Heart left ventricle (tissue), 16 donors: Measurements from ENCODE around the gene ETFRF1. TPM values are rescaled to one million over a fixed set of nuclear protein-coding genes. Genes with fewer than 3 reads are reported as not detected.
A peak's percentile ranks its signal among the peaks of the same experiment; 100 is the strongest.

Source experiments
- ATAC-seq, 4 donors: fragments of 200-7000 bp; cut with Tn5 transposase; one replicate each; pipeline ENCODE4 v1.9.1; 2020 to 2022; ENCODE audit warnings: moderate library complexity in 4 of 4, mild to moderate bottlenecking in 3 of 4, moderate number of reproducible peaks in 1 of 4
- DNase-seq, 5 donors: peaks; one replicate each; pipeline ENCODE4 v3.0.0-alpha.2; 2020
- H3K27ac ChIP-seq, 12 donors: fragments of 200-600 bp; sonication (generic) in 4 of 12; one replicate each; pipeline versions ENCODE4 v1.5.0 to v1.8.0; 2016 to 2022; ENCODE audit warnings: mild to moderate bottlenecking in 2 of 12
- H3K27me3 ChIP-seq, 9 donors: fragments of 200-600 bp; sonication (generic) in 2 of 9; one replicate each; pipeline versions ENCODE4 v1.5.1 to v1.8.0; 2016 to 2022; ENCODE audit warnings: mild to moderate bottlenecking in 3 of 9
- H3K36me3 ChIP-seq, 9 donors: fragments of 200-600 bp; sonication (generic) in 2 of 9; one replicate each; pipeline versions ENCODE4 v1.5.0 to v1.8.0; 2018 to 2022; ENCODE audit warnings: mild to moderate bottlenecking in 2 of 9
- H3K4me1 ChIP-seq, 12 donors: fragments of 200-600 bp; sonication (generic) in 4 of 12; one replicate each; pipeline versions ENCODE4 v1.5.0 to v1.8.0; 2016 to 2022; ENCODE audit warnings: mild to moderate bottlenecking in 3 of 12
- H3K4me3 ChIP-seq, 12 donors: fragments of 200-600 bp; sonication (generic) in 4 of 12; one replicate each; pipeline versions ENCODE4 v1.5.0 to v1.8.0; 2017 to 2022; ENCODE audit warnings: mild to moderate bottlenecking in 9 of 12, moderate library complexity in 4 of 12
- H3K9me3 ChIP-seq, 12 donors: fragments of 200-600 bp; sonication (generic) in 4 of 12; one replicate each; pipeline versions ENCODE4 v1.5.0 to v1.8.0; 2016 to 2022; ENCODE audit warnings: mild to moderate bottlenecking in 1 of 12
- POLR2A ChIP-seq, 2 donors: fragments of 450-650 bp; IDR thresholded peaks; one replicate each; pipeline ENCODE4 v1.6.1; 2017; ENCODE audit warnings: antibody characterized with exemption in 2 of 2, mild to moderate bottlenecking in 2 of 2, moderate library complexity in 2 of 2
- WGBS, 4 donors: extraction: QIAGEN DNeasy Blood & Tissue Kit in 2 of 4; methylation state at CpG; one replicate each; pipeline versions ENCODE4 v1.1.5 to v1.1.7; 2013 to 2018; 5-methylcytosine and 5-hydroxymethylcytosine counted together
- intact Hi-C, 10 donors: fragments of 100-400 bp; cut with DNase I; formaldehyde crosslinking; loops; one replicate each; pipeline versions ENCODE4 v1.11.1 to v1.14.2; 2022
- polyA plus RNA-seq, 2 donors: library from polyadenylated mRNA; stranded (reverse); fragments of 200-250 nt; gene quantifications; one replicate each; pipeline ENCODE4 v1.2.3, GENCODE V29; 2013
- total RNA-seq, 9 donors: library from RNA; depleted of rRNA in 2 of 9; stranded (reverse); fragments of >200 nt in 2 of 9; fragmentation: NEBNext Ultra II Directional in 3 of 9; extraction: Animal tissue kit (Norgen Biotek cat#: 25700) in 3 of 9; gene quantifications; one replicate each; pipeline versions ENCODE4 v1.1.0 to v1.2.4, GENCODE V29; 2016 to 2023
- TF ChIP-seq, protein P1 (sequence below), 12 donors: fragments of 200-600 bp; sonication (generic) in 4 of 12; IDR thresholded peaks; one replicate each; pipeline versions ENCODE4 v1.5.0 to v1.8.0; 2018 to 2022; ENCODE audit warnings: antibody characterized with exemption in 12 of 12, mild to moderate bottlenecking in 5 of 12
- donor health status: ischemic (EF 13 %, LVEDD 7.1; RV severe dilation, severe dysfunction).
- donor health status: healthy with polysubstance abuse.
- donor health status: DM: no; HTN: yes; CAD: no.
- donor health status: DM: no; HTN: no; CAD: no.
- donor health status: ischemic (EF 25% LVEDD 6.9; RV normal size, moderate dysfunction).
- donor health status: ischemic (EF 25% LVEDD 5.7; RV mildly dilated, moderate dysfunction).
- donor health status: healthy.
- donor health status: DM: yes; HTN: yes; CAD: no.
- donor health status: ischemic (EF 35%, LVEDD 5.7; RV mildly dilated, moderate dysfunction).
- donor health status: nonischemic (EF 11% LVEDD 7.7; RV severe dilation, severe dysfunction).
- donor health status: DM: yes; HTN: yes; CAD: no.
- donor health status: PGD.
- donor health status: ischemic (EF 29% LVEDD 5.4; RV normal size, mild dysfunction).
- donor health status: nonischemic (EF 23%, LVEDD 6.1; RV moderate dilation, normal function).

Gene ETFRF1
- total and polyA plus RNA-seq, 11 donors: 31.4 to 83.8 (median 52.2) TPM

DNA sequence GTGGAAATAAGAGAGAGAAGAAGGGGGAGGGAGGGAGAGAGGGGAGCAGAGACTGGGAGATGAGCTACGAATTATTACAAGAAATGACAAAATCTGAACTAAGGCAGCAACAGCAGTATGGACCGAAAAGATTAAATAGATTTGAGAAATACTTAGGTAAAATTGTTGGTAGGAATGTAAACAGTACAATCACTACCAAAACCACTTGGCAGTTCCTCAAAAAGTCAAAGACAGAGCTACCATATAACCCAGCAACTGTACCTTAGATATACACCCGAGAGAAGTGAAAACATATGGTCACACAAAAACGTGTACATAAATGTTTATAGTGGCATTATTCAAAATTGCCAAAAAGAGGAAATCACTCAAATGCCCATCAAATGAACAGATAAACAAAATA lies 41.6 kb downstream of the ETFRF1 start:
- Histone ChIP-seq H3K27ac (no peak overlapping the region), H3K4me3 (no peak overlapping the region), H3K27me3 (no peaks in the 10 kb centered on the region), H3K4me1 (peaks cover 0 to 8% (median 0%) of the 10 kb centered on the region in 12 donors), H3K36me3 (peaks cover 0 to 62% (median 6%) of the 10 kb centered on the region in 9 donors), H3K9me3 (no peaks in the 10 kb centered on the region)
- WGBS, 4 donors: 89 to 91% (median 90%) methylated on average over 4 of the region's 4 CpGs
- ATAC-seq (no peak), DNase-seq (no peak)
- intact Hi-C loops: no loop called here
- TF ChIP-seq, protein P1, sequence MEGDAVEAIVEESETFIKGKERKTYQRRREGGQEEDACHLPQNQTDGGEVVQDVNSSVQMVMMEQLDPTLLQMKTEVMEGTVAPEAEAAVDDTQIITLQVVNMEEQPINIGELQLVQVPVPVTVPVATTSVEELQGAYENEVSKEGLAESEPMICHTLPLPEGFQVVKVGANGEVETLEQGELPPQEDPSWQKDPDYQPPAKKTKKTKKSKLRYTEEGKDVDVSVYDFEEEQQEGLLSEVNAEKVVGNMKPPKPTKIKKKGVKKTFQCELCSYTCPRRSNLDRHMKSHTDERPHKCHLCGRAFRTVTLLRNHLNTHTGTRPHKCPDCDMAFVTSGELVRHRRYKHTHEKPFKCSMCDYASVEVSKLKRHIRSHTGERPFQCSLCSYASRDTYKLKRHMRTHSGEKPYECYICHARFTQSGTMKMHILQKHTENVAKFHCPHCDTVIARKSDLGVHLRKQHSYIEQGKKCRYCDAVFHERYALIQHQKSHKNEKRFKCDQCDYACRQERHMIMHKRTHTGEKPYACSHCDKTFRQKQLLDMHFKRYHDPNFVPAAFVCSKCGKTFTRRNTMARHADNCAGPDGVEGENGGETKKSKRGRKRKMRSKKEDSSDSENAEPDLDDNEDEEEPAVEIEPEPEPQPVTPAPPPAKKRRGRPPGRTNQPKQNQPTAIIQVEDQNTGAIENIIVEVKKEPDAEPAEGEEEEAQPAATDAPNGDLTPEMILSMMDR (IDR thresholded peaks at IDR 0.05): no peak
- TF ChIP-seq POLR2A (IDR thresholded peaks at IDR 0.05): no peak

DNA sequence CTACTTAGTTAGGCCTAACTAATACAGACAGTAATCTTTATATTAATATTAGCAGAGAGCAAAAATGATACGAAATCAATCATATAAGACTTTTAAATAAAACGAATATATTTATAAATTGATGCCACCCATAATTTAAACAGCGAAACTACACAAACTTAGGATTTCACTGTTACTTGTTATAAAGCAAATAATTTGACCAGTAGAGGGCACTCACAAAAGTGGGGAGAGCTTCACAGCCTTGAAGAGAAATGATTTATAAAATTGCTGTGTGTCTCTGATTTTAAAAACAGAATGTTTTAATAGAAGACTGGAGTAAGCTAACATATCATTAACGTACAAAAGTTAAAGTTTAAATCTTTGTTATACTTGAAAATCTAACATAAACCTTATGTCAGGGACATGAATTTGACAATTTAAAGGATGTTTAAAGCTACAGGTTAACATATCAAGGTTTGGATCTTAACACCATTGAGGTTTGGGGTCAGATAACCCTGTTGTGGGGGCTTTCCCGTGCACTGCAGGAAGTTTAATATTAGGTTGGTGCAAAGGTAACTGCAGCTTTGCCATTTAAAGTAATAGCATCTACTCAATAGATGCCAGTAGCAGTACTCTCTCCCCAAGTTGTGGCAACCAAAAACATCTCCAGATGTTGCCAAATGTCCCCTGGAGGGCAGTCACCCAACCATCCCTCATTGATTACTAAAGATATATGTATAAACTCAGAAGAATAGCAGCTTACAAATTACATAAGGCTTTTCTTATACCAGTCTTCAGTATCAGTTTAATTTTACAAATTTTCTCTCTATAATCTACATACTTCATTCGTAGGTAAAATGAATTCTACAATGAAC lies 46.4 kb downstream of the ETFRF1 start:
- no peaks in the 10 kb centered on the region for H3K9me3 ChIP-seq
- peaks cover 0 to 10% (median 0%) of the 10 kb centered on the region in 12 donors for H3K4me1 ChIP-seq
- ATAC-seq: no peak
- TF ChIP-seq, protein P1 (IDR thresholded peaks at IDR 0.05): peak; percentile 49 to 81 (median 64)
- TF ChIP-seq POLR2A (IDR thresholded peaks at IDR 0.05): no peak
- DNase-seq: no peak
- no peaks in the 10 kb centered on the region for H3K27me3 ChIP-seq
- WGBS, 4 donors: 44 to 51% (median 45%) methylated on average over 6 of the region's 6 CpGs
- intact Hi-C loops: loop anchor here in 1 of 10 donors (5.0 kb wide), 1 partner anchor 34 kb away; no protein-coding TSS in a partner anchor
- H3K36me3 ChIP-seq: peaks cover 0 to 53% (median 26%) of the 10 kb centered on the region in 9 donors
- no peak overlapping the region for H3K27ac ChIP-seq
- H3K4me3 ChIP-seq: no peak overlapping the region

DNA sequence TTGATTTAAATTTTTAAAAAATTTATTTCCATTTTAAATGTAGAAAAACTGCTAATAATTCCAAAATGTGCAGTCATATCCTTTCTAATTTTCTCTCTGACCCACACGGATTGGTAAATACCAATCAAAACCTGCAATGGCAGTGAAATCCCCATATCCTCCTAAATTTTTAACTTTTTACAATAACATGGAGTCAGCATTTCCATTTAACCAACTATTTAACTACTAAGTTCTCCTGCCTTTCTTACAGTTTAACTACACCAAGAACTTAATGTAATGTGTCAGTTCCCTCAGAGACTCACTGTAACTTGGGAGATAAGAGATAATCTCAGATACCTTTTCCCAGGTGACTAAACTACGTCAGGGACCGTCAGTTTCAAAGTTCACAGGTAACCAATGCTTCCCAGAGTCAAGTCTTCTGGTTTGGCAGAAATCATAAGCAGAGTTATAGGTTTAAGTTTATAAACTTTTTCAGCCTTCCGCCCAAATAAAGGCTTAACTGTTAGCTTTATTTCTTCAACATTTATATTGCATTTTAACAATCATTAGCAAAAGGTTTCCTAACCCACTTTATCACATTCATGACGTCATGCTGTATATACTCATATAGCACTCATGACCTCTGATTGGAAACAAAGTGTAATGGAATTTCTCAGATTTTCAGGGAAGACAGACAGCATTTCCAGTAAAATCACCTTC lies 48.1 kb downstream of the ETFRF1 start:
- no peak overlapping the region for H3K4me3 ChIP-seq
- intact Hi-C loops: loop anchor here in 1 of 10 donors (5.0 kb wide), 1 partner anchor 36 kb away; no protein-coding TSS in a partner anchor
- no peak overlapping the region for H3K27ac ChIP-seq
- no peaks in the 10 kb centered on the region for H3K27me3 ChIP-seq
- H3K36me3 ChIP-seq: peaks cover 0 to 38% (median 16%) of the 10 kb centered on the region in 9 donors
- ATAC-seq: no peak
- 76 to 85% (median 81%) methylated on average over 5 of the region's 5 CpGs for WGBS, 4 donors
- peaks cover 0 to 16% (median 0%) of the 10 kb centered on the region in 12 donors for H3K4me1 ChIP-seq
- TF ChIP-seq POLR2A (IDR thresholded peaks at IDR 0.05): no peak
- TF ChIP-seq, protein P1 (IDR thresholded peaks at IDR 0.05): no peak
- no peaks in the 10 kb centered on the region for H3K9me3 ChIP-seq
- no peak for DNase-seq

DNA sequence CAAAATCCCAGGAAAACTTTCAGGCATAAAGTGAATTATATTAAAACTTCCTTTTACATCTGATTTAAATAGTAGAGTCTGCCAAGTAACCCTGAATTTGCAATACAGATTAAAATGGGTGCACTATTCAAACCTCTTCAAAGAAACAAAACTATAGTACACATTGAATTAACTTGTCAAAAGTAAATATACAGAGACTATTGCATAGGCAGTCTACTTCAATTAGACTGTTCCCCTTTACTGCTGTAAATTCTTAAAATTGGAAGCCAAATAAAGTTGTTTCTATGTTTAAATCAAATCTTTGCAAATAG lies 48.6 kb downstream of the ETFRF1 start:
- no peak for ATAC-seq
- DNase-seq: no peak
- H3K27me3 ChIP-seq: no peaks in the 10 kb centered on the region
- peaks cover 0 to 20% (median 0%) of the 10 kb centered on the region in 12 donors for H3K4me1 ChIP-seq
- intact Hi-C loops: loop anchor here in 1 of 10 donors (5.0 kb wide), 1 partner anchor 36 kb away; no protein-coding TSS in a partner anchor
- no peak overlapping the region for H3K4me3 ChIP-seq
- H3K9me3 ChIP-seq: no peaks in the 10 kb centered on the region
- H3K27ac ChIP-seq: no peak overlapping the region
- TF ChIP-seq, protein P1 (IDR thresholded peaks at IDR 0.05): no peak
- no peak for TF ChIP-seq POLR2A (IDR thresholded peaks at IDR 0.05)
- H3K36me3 ChIP-seq: peaks cover 0 to 36% (median 20%) of the 10 kb centered on the region in 9 donors
